ENCODE data around the gene BPIFA3. TPM values are rescaled to one million over a fixed set of nuclear protein-coding genes. Genes with fewer than 3 reads are reported as not detected.

The BPIFA3 gene
- total RNA-seq, 2 experiments from 2014 or later, result not detected

GRCh38 chr20:33267701-33268100 is 50.5 kb downstream of the BPIFA3 start:
- POLR2A ChIA-PET, result no interaction called here
- ATAC-seq (no peak), DNase-seq (no peak)
- no peaks in the 10 kb centered on the region for H3K36me3 Mint-ChIP-seq (ENCODE audit: low read depth)
- H3K27ac Mint-ChIP-seq, result no peak overlapping the region
- CTCF ChIA-PET, result interaction anchor here (0.6 kb wide), 1 partner anchor 798 kb away, joined by 3 read pairs; no protein-coding TSS in a partner anchor
- no peak overlapping the region for H3K4me3 Mint-ChIP-seq
- H3K27me3 Mint-ChIP-seq, result peaks cover 17% of the 10 kb centered on the region
- no peaks in the 10 kb centered on the region for H3K9me3 Mint-ChIP-seq (ENCODE audit: low read depth)
- H3K4me1 Mint-ChIP-seq, result no peaks in the 10 kb centered on the region
- intact Hi-C loops (cut with DNase I, micrococcal nuclease), result no loop called here

GRCh38 chr20:33272155-33272873 is 55.2 kb downstream of the BPIFA3 start:
- DNase-seq, result no peak
- CTCF ChIA-PET, result no interaction called here

GRCh38 chr20:33273117-33273851 is 56.1 kb downstream of the BPIFA3 start:
- H3K27ac Mint-ChIP-seq, result no peak overlapping the region
- no peak overlapping the region for H3K4me3 Mint-ChIP-seq
- H3K4me1 Mint-ChIP-seq, result no peaks in the 10 kb centered on the region
- H3K9me3 Mint-ChIP-seq (ENCODE audit: low read depth), result no peaks in the 10 kb centered on the region
- ChIA-PET CTCF (interaction anchor here (0.5 kb wide), 1 partner anchor 8 kb away, joined by 3 read pairs; no protein-coding TSS in a partner anchor), POLR2A (interaction anchor here (0.6 kb wide), 1 partner anchor 563 kb away, joined by 6 read pairs; no protein-coding TSS in a partner anchor)
- peaks cover 10% of the 10 kb centered on the region for H3K27me3 Mint-ChIP-seq
- intact Hi-C loops (cut with DNase I, micrococcal nuclease), result loop anchor here in 1 of 2 experiments (10.0 kb wide), 1 partner anchor 58 kb away; the partner anchor contains the start of gene BPIFA3
- H3K36me3 Mint-ChIP-seq (ENCODE audit: low read depth), result no peaks in the 10 kb centered on the region
- peak; percentile 91 for ATAC-seq
- peak; percentile 47 for DNase-seq

More at GRCh38 chr20:33272155-33272873, 55.2 kb downstream of the BPIFA3 start:
- H3K9me3 Mint-ChIP-seq (ENCODE audit: low read depth), result no peaks in the 10 kb centered on the region
- H3K27me3 Mint-ChIP-seq, result peaks cover 12% of the 10 kb centered on the region
- H3K4me3 Mint-ChIP-seq, result no peak overlapping the region
- ATAC-seq, result no peak
- H3K27ac Mint-ChIP-seq, result no peak overlapping the region
- no peaks in the 10 kb centered on the region for H3K36me3 Mint-ChIP-seq (ENCODE audit: low read depth)
- POLR2A ChIA-PET, result no interaction called here
- H3K4me1 Mint-ChIP-seq, result no peaks in the 10 kb centered on the region
- intact Hi-C loops (cut with DNase I, micrococcal nuclease), result loop anchor here in 1 of 2 experiments (10.0 kb wide), 1 partner anchor 58 kb away; the partner anchor contains the start of gene BPIFA3

- Mint-ChIP-seq H3K9me3 (ENCODE audit: low read depth) (no peaks in the 10 kb centered on the region), H3K4me3 (no peak overlapping the region), H3K4me1 (no peaks in the 10 kb centered on the region), H3K27ac (no peak overlapping the region), H3K36me3 (ENCODE audit: low read depth) (no peaks in the 10 kb centered on the region), H3K27me3 (peaks cover 7% of the 10 kb centered on the region)
- ChIA-PET POLR2A (no interaction called here), CTCF (interaction anchor here (1.1 kb wide), 1 partner anchor 12 kb away, joined by 3 read pairs; no protein-coding TSS in a partner anchor)
- intact Hi-C loops (cut with DNase I, micrococcal nuclease), result loop anchor here in 1 of 2 experiments (10.0 kb wide), 1 partner anchor 60 kb away; the partner anchor contains the start of gene BPIFA3
- no peak for DNase-seq
- no peak for ATAC-seq
Observed at GRCh38 chr20:33275215-33275614, 58.1 kb downstream of the BPIFA3 start.

GRCh38 chr20:33275871-33276270 is 58.7 kb downstream of the BPIFA3 start:
- peaks cover 4% of the 10 kb centered on the region for H3K27me3 Mint-ChIP-seq
- no peak overlapping the region for H3K27ac Mint-ChIP-seq
- ChIA-PET POLR2A (no interaction called here), CTCF (interaction anchor here (1.1 kb wide), 1 partner anchor 11 kb away, joined by 3 read pairs; no protein-coding TSS in a partner anchor)
- DNase-seq (no peak), ATAC-seq (no peak)
- intact Hi-C loops (cut with DNase I, micrococcal nuclease), result loop anchor here in 1 of 2 experiments (10.0 kb wide), 1 partner anchor 61 kb away; the partner anchor contains the start of gene BPIFA3
- H3K9me3 Mint-ChIP-seq (ENCODE audit: low read depth), result no peaks in the 10 kb centered on the region
- H3K36me3 Mint-ChIP-seq (ENCODE audit: low read depth), result no peaks in the 10 kb centered on the region
- no peaks in the 10 kb centered on the region for H3K4me1 Mint-ChIP-seq
- no peak overlapping the region for H3K4me3 Mint-ChIP-seq

- H3K36me3 Mint-ChIP-seq (ENCODE audit: low read depth), result no peaks in the 10 kb centered on the region
- H3K9me3 Mint-ChIP-seq (ENCODE audit: low read depth), result no peaks in the 10 kb centered on the region
- ChIA-PET CTCF (no interaction called here), POLR2A (no interaction called here)
- no peaks in the 10 kb centered on the region for H3K4me1 Mint-ChIP-seq
- DNase-seq (no peak), ATAC-seq (no peak)
- intact Hi-C loops (cut with DNase I, micrococcal nuclease), result loop anchor here in 1 of 2 experiments (10.0 kb wide), 1 partner anchor 62 kb away; the partner anchor contains the start of gene BPIFA3
- no peak overlapping the region for H3K4me3 Mint-ChIP-seq
- no peak overlapping the region for H3K27ac Mint-ChIP-seq
- peaks cover 2% of the 10 kb centered on the region for H3K27me3 Mint-ChIP-seq
Observed at GRCh38 chr20:33276303-33277113, 59.4 kb downstream of the BPIFA3 start.

Other genes starting within 250 kb of the BPIFA3 start
- gene SUN5, start 212.9 kb upstream of the BPIFA3 start, total RNA-seq, result not detected
- not detected for gene BPIFB2, start 209.6 kb upstream of the BPIFA3 start, total RNA-seq
- not detected for gene BPIFB6, start 185.7 kb upstream of the BPIFA3 start, total RNA-seq
- not detected for gene BPIFB3, start 163.4 kb upstream of the BPIFA3 start, total RNA-seq
- not detected for gene BPIFB4, start 137.7 kb upstream of the BPIFA3 start, total RNA-seq
- not detected for gene BPIFA2, start 49.2 kb upstream of the BPIFA3 start, total RNA-seq
- not detected for gene BPIFA1, start 18.6 kb downstream of the BPIFA3 start, total RNA-seq
- gene BPIFB1, start 65.9 kb downstream of the BPIFA3 start, total RNA-seq, result not detected
- gene CDK5RAP1, start 184.2 kb downstream of the BPIFA3 start, total RNA-seq, result 10 to 100 TPM; 31.3 to 41.5 TPM
- 1 to 10 TPM; 4.2 to 5.0 TPM for gene SNTA1, start 226.4 kb downstream of the BPIFA3 start, total RNA-seq

All from activated CD4-positive, alpha-beta T cell treated with anti-CD3 and anti-CD28 coated beads for 36 hours (primary cell).